Bronchial epithelial cell (primary cell): ENCODE measurements around the gene PGGT1B. TPM values are rescaled to one million over a fixed set of nuclear protein-coding genes. Genes with fewer than 3 reads are reported as not detected.

Experiments
- DNase-seq: peaks from one replicate; pipeline ENCODE4 v3.0.0-alpha.2; 2010; ENCODE audit warnings: low read depth
- FAIRE-seq: peaks from 2 replicates; lab custom pipeline; 2011; peaks lifted over from hg19 to GRCh38; lab: Jason Lieb, UNC
- H3K27me3 ChIP-seq: 2 replicates; pipeline ENCODE4 v1.5.1; 2011; ENCODE audit warnings: low read length; ENCODE audit not compliant: control insufficient read depth, insufficient read depth
- H3K36me3 ChIP-seq: 2 replicates; pipeline ENCODE4 v1.5.1; 2011; ENCODE audit warnings: low read length; ENCODE audit not compliant: control insufficient read depth, insufficient read depth
- H3K4me3 ChIP-seq: 2 replicates; pipeline ENCODE4 v1.5.1; 2011; ENCODE audit warnings: mild to moderate bottlenecking, low read depth, low read length, control low read depth
- CTCF ChIP-seq: IDR thresholded peaks from 2 replicates; pipeline ENCODE4 v1.5.1; 2011; ENCODE audit warnings: mild to moderate bottlenecking, moderate library complexity, low read length, control low read depth, inconsistent platforms; ENCODE audit not compliant: insufficient read depth, severe bottlenecking
- total RNA-seq: library from RNA; depleted of rRNA; stranded (reverse); fragments of >200 nt; gene quantifications from 2 replicates; pipeline ENCODE4 v1.2.1, GENCODE V29; 2014

PGGT1B gene
- total RNA-seq, 1 donor from 2014 or later: 18.4 TPM

GRCh38 chr5:115209279-115209678 is 53.4 kb downstream of the PGGT1B start:
- Histone ChIP-seq H3K4me3 (no peak overlapping the region), H3K27me3 (no peaks in the 10 kb centered on the region), H3K36me3 (no peaks in the 10 kb centered on the region)
- TF ChIP-seq CTCF: no peak
- FAIRE-seq: no peak
- DNase-seq: no peak

GRCh38 chr5:115202952-115203351 is 59.7 kb downstream of the PGGT1B start:
- no peaks in the 10 kb centered on the region for H3K27me3 ChIP-seq
- no peaks in the 10 kb centered on the region for H3K36me3 ChIP-seq
- no peak overlapping the region for H3K4me3 ChIP-seq
- TF ChIP-seq CTCF: no peak
- DNase-seq (no peak), FAIRE-seq (no peak)

- no peaks in the 10 kb centered on the region for H3K27me3 ChIP-seq
- no peak for FAIRE-seq
- no peak for DNase-seq
- H3K4me3 ChIP-seq: no peak overlapping the region
- no peaks in the 10 kb centered on the region for H3K36me3 ChIP-seq
- no peak for TF ChIP-seq CTCF
Observed at GRCh38 chr5:115196161-115196560, 66.5 kb downstream of the PGGT1B start.

- no peak for DNase-seq
- TF ChIP-seq CTCF: no peak
- no peak for FAIRE-seq
- no peaks in the 10 kb centered on the region for H3K36me3 ChIP-seq
- no peak overlapping the region for H3K4me3 ChIP-seq
- H3K27me3 ChIP-seq: no peaks in the 10 kb centered on the region
Observed at GRCh38 chr5:115194676-115195075, 68.0 kb downstream of the PGGT1B start.

GRCh38 chr5:115193295-115193694 is 69.4 kb downstream of the PGGT1B start:
- no peak for FAIRE-seq
- no peak for DNase-seq
- TF ChIP-seq CTCF: no peak
- Histone ChIP-seq H3K36me3 (no peaks in the 10 kb centered on the region), H3K27me3 (no peaks in the 10 kb centered on the region), H3K4me3 (no peak overlapping the region)

- no peak for FAIRE-seq
Observed at GRCh38 chr5:115192098-115192497, 70.6 kb downstream of the PGGT1B start.

More at GRCh38 chr5:115192098-115192497, 70.6 kb downstream of the PGGT1B start:
- no peak for TF ChIP-seq CTCF
- Histone ChIP-seq H3K27me3 (no peaks in the 10 kb centered on the region), H3K4me3 (no peak overlapping the region), H3K36me3 (no peaks in the 10 kb centered on the region)
- DNase-seq: no peak
